Liver (tissue), 9 donors: ENCODE measurements around the gene DPPA5. TPM values are rescaled to one million over a fixed set of nuclear protein-coding genes. Genes with fewer than 3 reads are reported as not detected.
"Not testable (repeated sequence)": the region's sequence is repeated elsewhere in the genome, so short reads cannot be mapped to it uniquely, and the experiment has no call there.

Experiments
- DNase-seq: peaks from one replicate; pipeline ENCODE4 v3.0.0-alpha.2; 2017; ENCODE audit warnings: low spot score
- H3K27ac ChIP-seq, 2 donors: one replicate each; pipeline ENCODE4 v1.7.0; 2013; ENCODE audit warnings: inconsistent platforms in 2 of 2, low read length in 2 of 2, control low read depth in 1 of 2, low read depth in 1 of 2, mild to moderate bottlenecking in 1 of 2
- H3K27me3 ChIP-seq, 4 donors: one replicate each; pipeline versions ENCODE4 v1.6.1 to v1.7.0; 2013; ENCODE audit warnings: low read length in 3 of 4, inconsistent platforms in 1 of 4, mild to moderate bottlenecking in 1 of 4, moderate library complexity in 1 of 4; ENCODE audit not compliant: control insufficient read depth in 4 of 4, insufficient read depth in 4 of 4
- H3K36me3 ChIP-seq, 4 donors: one replicate each; pipeline versions ENCODE4 v1.6.1 to v1.7.0; 2013; ENCODE audit warnings: low read length in 3 of 4, mild to moderate bottlenecking in 3 of 4, low read depth in 1 of 4, moderate library complexity in 1 of 4; ENCODE audit not compliant: control insufficient read depth in 4 of 4, insufficient read depth in 3 of 4
- H3K4me1 ChIP-seq, 4 donors: one replicate each; pipeline versions ENCODE4 v1.6.1 to v1.7.0; 2013; ENCODE audit warnings: low read length in 3 of 4, mild to moderate bottlenecking in 3 of 4, moderate library complexity in 1 of 4; ENCODE audit not compliant: control insufficient read depth in 4 of 4, insufficient read depth in 4 of 4
- H3K4me3 ChIP-seq, 3 donors: one replicate each; pipeline versions ENCODE4 v1.6.1 to v1.7.0; 2013; ENCODE audit warnings: low read length in 3 of 3, control low read depth in 1 of 3, low read depth in 1 of 3, mild to moderate bottlenecking in 1 of 3
- H3K9ac ChIP-seq, 2 donors: one replicate each; pipeline ENCODE4 v1.7.0; 2013; ENCODE audit warnings: low read length in 2 of 2, mild to moderate bottlenecking in 2 of 2, moderate library complexity in 2 of 2, control low read depth in 1 of 2, low read depth in 1 of 2
- H3K9me3 ChIP-seq, 4 donors: one replicate each; pipeline versions ENCODE4 v1.6.1 to v1.7.0; 2013; ENCODE audit warnings: low read length in 3 of 4; ENCODE audit not compliant: control insufficient read depth in 4 of 4
- ATF3 ChIP-seq: IDR thresholded peaks from 2 replicates; pipeline ENCODE4 v1.6.1; 2016; ENCODE audit warnings: antibody characterized with exemption
- CTCF ChIP-seq: fragments of 150-350 bp; IDR thresholded peaks from 2 replicates; pipeline ENCODE4 v1.5.1; 2017; ENCODE audit warnings: improper control_type of control experiment, low read depth, low read length; ENCODE audit not compliant: missing input control
- EGR1 ChIP-seq, 2 donors: IDR thresholded peaks; 2 replicates each; pipeline ENCODE4 v1.6.1; 2016 to 2018; ENCODE audit warnings: antibody characterized with exemption in 2 of 2, low read depth in 2 of 2
- FOXA1 ChIP-seq: IDR thresholded peaks from 2 replicates; pipeline ENCODE4 v1.6.1; 2016; ENCODE audit warnings: antibody characterized with exemption
- FOXA2 ChIP-seq: IDR thresholded peaks from 2 replicates; pipeline ENCODE4 v1.6.1; 2016; ENCODE audit warnings: antibody characterized with exemption
- GABPA ChIP-seq, 2 donors: IDR thresholded peaks in 1 of 2; conservative IDR thresholded peaks in 1 of 2; 2 replicates each; pipeline ENCODE4 v1.6.1; 2016; ENCODE audit warnings: antibody characterized with exemption in 2 of 2, mild to moderate bottlenecking in 1 of 2, moderate library complexity in 1 of 2
- HNF4A ChIP-seq, 2 donors: conservative IDR thresholded peaks; 2 replicates each; pipeline ENCODE4 v1.6.1; 2016; ENCODE audit warnings: antibody characterized with exemption in 2 of 2, mild to moderate bottlenecking in 2 of 2
- HNF4G ChIP-seq: IDR thresholded peaks from 2 replicates; pipeline ENCODE4 v1.6.1; 2016; ENCODE audit warnings: antibody characterized with exemption
- MAX ChIP-seq: IDR thresholded peaks from 2 replicates; pipeline ENCODE4 v1.6.1; 2016; ENCODE audit warnings: antibody characterized with exemption
- NR2F2 ChIP-seq: IDR thresholded peaks from 2 replicates; pipeline ENCODE4 v1.6.1; 2016; ENCODE audit warnings: antibody characterized with exemption
- REST ChIP-seq: IDR thresholded peaks from 2 replicates; pipeline ENCODE4 v1.6.1; 2016; ENCODE audit warnings: antibody characterized with exemption, mild to moderate bottlenecking
- SP1 ChIP-seq: IDR thresholded peaks from 2 replicates; pipeline ENCODE4 v1.6.1; 2018; ENCODE audit warnings: antibody characterized with exemption, mild to moderate bottlenecking
- TAF1 ChIP-seq: conservative IDR thresholded peaks from 2 replicates; pipeline ENCODE4 v1.6.1; 2016; ENCODE audit warnings: antibody characterized with exemption, mild to moderate bottlenecking
- YY1 ChIP-seq: IDR thresholded peaks from 2 replicates; pipeline ENCODE4 v1.6.1; 2016; ENCODE audit warnings: antibody characterized with exemption, mild to moderate bottlenecking
- ZBTB33 ChIP-seq: IDR thresholded peaks from 2 replicates; pipeline ENCODE4 v1.6.1; 2016; ENCODE audit warnings: antibody characterized with exemption
- WGBS: extraction: QIAGEN DNeasy Blood & Tissue Kit; methylation state at CpG from one replicate; pipeline ENCODE4 v1.1.7; 2013; 5-methylcytosine and 5-hydroxymethylcytosine counted together
- polyA plus RNA-seq, 2 donors: library from polyadenylated mRNA; stranded (reverse) in 1 of 2; unstranded in 1 of 2; fragments of 200-250 nt in 1 of 2; fragments of >200 nt in 1 of 2; fragmentation: Nextera tagmentation in 1 of 2; extraction: Ambion mirVana in 1 of 2; gene quantifications; one replicate each; pipeline versions ENCODE4 v1.2.1 to v1.2.3, GENCODE V29; 2013 to 2015
- total RNA-seq, 2 donors: library from RNA; depleted of rRNA; stranded (reverse); fragments of >200 nt; gene quantifications; one replicate each; pipeline ENCODE4 v1.2.3, GENCODE V29; 2014
- donor health status: healthy.
- donor health status: healthy.
- donor health status: healthy.
- donor health status: healthy.
- donor health status: healthy.

Gene DPPA5
- total and polyA plus RNA-seq, 4 donors: not detected

GRCh38 chr6:73382462-73383113, 28.5 kb upstream of the DPPA5 start:
- 87% methylated on average over 6 of the region's 6 CpGs for WGBS
- no peaks in the 10 kb centered on the region for H3K9me3 ChIP-seq
- no peak for DNase-seq
- no peak overlapping the region for H3K4me3 ChIP-seq
- no peaks in the 10 kb centered on the region for H3K36me3 ChIP-seq
- no peak overlapping the region for H3K9ac ChIP-seq
- TF ChIP-seq FOXA2: no peak
- no peak for TF ChIP-seq FOXA1
- TF ChIP-seq ZBTB33: no peak
- TF ChIP-seq HNF4A (conservative IDR thresholded peaks at IDR 0.05): no peak
- no peak for TF ChIP-seq GABPA (IDR thresholded peaks at IDR 0.05 in 1 of 2, conservative IDR thresholded peaks at IDR 0.05 in 1 of 2)
- TF ChIP-seq YY1: no peak
- no peak overlapping the region for H3K27ac ChIP-seq
- H3K27me3 ChIP-seq: no peaks in the 10 kb centered on the region
- H3K4me1 ChIP-seq: peaks cover 0 to 2% (median 0%) of the 10 kb centered on the region in 4 donors

GRCh38 chr6:73381531-73381930, 27.5 kb upstream of the DPPA5 start:
- not testable (repeated sequence) for H3K36me3 ChIP-seq, H3K4me1 ChIP-seq, DNase-seq, H3K4me3 ChIP-seq, H3K9ac ChIP-seq, H3K27ac ChIP-seq, H3K9me3 ChIP-seq, H3K27me3 ChIP-seq
- 94% methylated on average over 10 of the region's 10 CpGs for WGBS

- H3K9me3 ChIP-seq: peaks cover 0 to 2% (median under 1%) of the 10 kb centered on the region in 4 donors
- TF ChIP-seq HNF4G (no peak), ATF3 (no peak), GABPA (IDR thresholded peaks at IDR 0.05 in 1 of 2, conservative IDR thresholded peaks at IDR 0.05 in 1 of 2) (no peak), FOXA2 (no peak), REST (no peak), YY1 (no peak), HNF4A (conservative IDR thresholded peaks at IDR 0.05) (no peak), TAF1 (no peak), MAX (no peak), SP1 (no peak), CTCF (no peak), ZBTB33 (no peak), NR2F2 (no peak), EGR1 (IDR thresholded peaks at IDR 0.05; ENCODE audit: low read depth in 2 of 2) (no peak), FOXA1 (no peak)
- H3K4me1 ChIP-seq: no peaks in the 10 kb centered on the region
- H3K27me3 ChIP-seq: no peaks in the 10 kb centered on the region
- no peak for DNase-seq
- H3K9ac ChIP-seq: no peak overlapping the region
- H3K4me3 ChIP-seq: no peak overlapping the region
- no peaks in the 10 kb centered on the region for H3K36me3 ChIP-seq
- H3K27ac ChIP-seq: no peak overlapping the region
- 63% methylated on average over 3 of the region's 3 CpGs for WGBS
Measured at GRCh38 chr6:73377225-73377624, 23.1 kb upstream of the DPPA5 start.
